Fibroblast of the aortic adventitia (primary cell): ENCODE measurements around the gene CACNG6. TPM values are rescaled to one million over a fixed set of nuclear protein-coding genes. Genes with fewer than 3 reads are reported as not detected.

ENCODE experiments used
- DNase-seq: peaks from one replicate; pipeline ENCODE4 v3.0.0-alpha.2; 2010; ENCODE audit warnings: low read depth
- H3K4me3 ChIP-seq: 2 replicates; pipeline ENCODE4 v1.5.1; 2011; ENCODE audit warnings: low read depth, mild to moderate bottlenecking, control low read depth, low read length, moderate library complexity
- CTCF ChIP-seq: IDR thresholded peaks from 2 replicates; pipeline ENCODE4 v1.5.1; 2011; ENCODE audit warnings: mild to moderate bottlenecking, low read length, control low read depth, inconsistent platforms; ENCODE audit not compliant: insufficient read depth
- total RNA-seq: library from RNA; depleted of rRNA; stranded (reverse); fragments of >200 nt; gene quantifications from 2 replicates; pipeline ENCODE4 v1.2.3, GENCODE V29; 2012; ENCODE audit warnings: low replicate concordance

The CACNG6 gene
- 1.1 TPM in 1 of 2 replicates, not detected in the other for total RNA-seq

GRCh38 chr19:53991224-53992113, at the start of gene CACNG6:
Gene CACNG6, plus strand, starts transcription at chr19:53991637. Its CDS starts 1,241 bp downstream, at chr19:53992878.
- DNase-seq, result peak; percentile 49
- peak within 1 kb of the TSS; percentile 49 for H3K4me3 ChIP-seq

GRCh38 chr19:53942001-53942786, 49.2 kb upstream of the CACNG6 start:
- DNase-seq, result no peak
- no peak overlapping the region for H3K4me3 ChIP-seq
- TF ChIP-seq CTCF, result peak; percentile 8

More at GRCh38 chr19:53991224-53992113, at the start of gene CACNG6:
- TF ChIP-seq CTCF, result no peak

GRCh38 chr19:53944416-53944815, 47.0 kb upstream of the CACNG6 start:
- DNase-seq, result no peak
- TF ChIP-seq CTCF, result no peak
- H3K4me3 ChIP-seq, result no peak overlapping the region

- DNase-seq, result no peak
- TF ChIP-seq CTCF, result no peak
Observed at GRCh38 chr19:53944933-53945332, 46.5 kb upstream of the CACNG6 start.

GRCh38 chr19:53945441-53945840, 46.0 kb upstream of the CACNG6 start:
- H3K4me3 ChIP-seq, result no peak overlapping the region
- no peak for TF ChIP-seq CTCF
- peak; percentile 50 for DNase-seq

More at GRCh38 chr19:53944933-53945332, 46.5 kb upstream of the CACNG6 start:
- H3K4me3 ChIP-seq, result no peak overlapping the region

GRCh38 chr19:53945998-53946397, 45.4 kb upstream of the CACNG6 start:
- TF ChIP-seq CTCF, result no peak
- DNase-seq, result no peak
- H3K4me3 ChIP-seq, result no peak overlapping the region
